NCI-H1092 treated with DMSO at 0.1 percent for 48 hours (cell line): ENCODE measurements around the gene ST3GAL5.
"Not testable (repeated sequence)": the region's sequence is repeated elsewhere in the genome, so short reads cannot be mapped to it uniquely, and the experiment has no call there.

Experiments used
- DNase-seq: peaks from one replicate; lab custom pipeline; 2025; lab: John Stamatoyannopoulos, UW

ST3GAL5 gene

GRCh38 chr2:85834466-85834865 lies 54.3 kb downstream of the ST3GAL5 start:
- DNase-seq = no peak

GRCh38 chr2:85831735-85832134 lies 57.1 kb downstream of the ST3GAL5 start:
- no peak for DNase-seq

GRCh38 chr2:85830645-85831044 lies 58.1 kb downstream of the ST3GAL5 start:
- DNase-seq = no peak

DNA sequence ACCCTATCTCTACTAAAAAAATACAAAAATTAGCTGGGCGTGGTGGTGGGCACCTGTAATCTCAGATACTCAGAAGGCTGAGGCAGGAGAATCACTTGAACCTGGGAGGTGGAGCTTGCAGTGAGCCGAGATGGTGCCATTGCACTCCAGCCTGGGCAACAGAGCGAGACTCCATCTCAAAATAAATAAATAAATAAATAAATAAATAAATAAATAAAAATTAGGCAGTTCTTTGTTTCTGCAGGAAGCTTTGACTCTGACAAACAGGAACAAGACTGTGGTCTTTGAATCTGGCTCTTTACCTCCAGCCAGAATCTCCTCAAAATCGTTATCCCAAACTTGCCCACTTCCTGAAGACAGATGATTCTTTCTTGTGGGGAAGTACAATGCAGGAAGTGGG lies 59.4 kb downstream of the ST3GAL5 start:
- not testable (repeated sequence) for DNase-seq

DNA sequence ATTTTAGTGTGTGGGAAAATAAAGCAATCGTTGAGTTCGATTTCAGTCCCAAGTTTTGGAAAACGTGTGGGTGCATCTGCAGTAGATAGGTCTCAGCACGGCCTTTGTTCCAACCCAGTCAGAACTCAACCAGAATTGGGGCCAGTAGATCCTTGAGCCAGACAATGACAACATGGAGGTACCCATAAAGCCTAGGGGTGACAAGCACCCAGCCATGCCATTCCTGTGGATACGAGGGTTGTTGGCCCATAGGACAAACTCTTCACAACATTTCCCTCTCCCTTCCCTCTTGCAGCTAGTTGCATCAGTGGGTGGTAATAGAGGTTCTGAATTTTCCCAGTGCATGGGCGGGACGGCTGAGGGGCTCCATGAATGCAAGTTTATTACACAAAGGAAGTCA lies 60.1 kb downstream of the ST3GAL5 start:
- DNase-seq = no peak

- no peak for DNase-seq
These were observed 60.8 kb downstream of the ST3GAL5 start for GRCh38 chr2:85827879-85828569.

GRCh38 chr2:85826990-85827878 lies 61.6 kb downstream of the ST3GAL5 start:
- DNase-seq = peak; percentile 53

DNA sequence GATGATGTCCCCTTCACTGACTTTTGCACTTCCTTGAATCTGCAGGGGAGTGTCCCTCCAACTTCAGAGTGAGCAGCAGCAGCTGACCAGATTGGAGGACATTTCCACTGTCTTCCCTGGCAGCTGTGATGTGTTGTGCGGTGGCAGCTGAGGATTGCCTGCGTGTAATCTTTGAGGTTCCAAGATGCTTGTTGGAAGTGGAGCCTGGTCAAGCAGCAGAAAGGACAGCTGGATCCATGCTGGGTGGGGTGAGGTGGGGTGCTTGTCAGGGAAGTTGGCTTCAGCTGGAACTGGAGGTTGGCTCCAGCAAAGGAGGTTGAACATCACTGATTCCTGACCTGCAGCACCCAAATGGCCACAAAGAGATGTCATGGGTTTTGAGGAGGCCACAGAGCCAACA lies 64.8 kb downstream of the ST3GAL5 start:
- no peak for DNase-seq

GRCh38 chr2:85822766-85823165 lies 66.0 kb downstream of the ST3GAL5 start:
- DNase-seq = no peak

DNA sequence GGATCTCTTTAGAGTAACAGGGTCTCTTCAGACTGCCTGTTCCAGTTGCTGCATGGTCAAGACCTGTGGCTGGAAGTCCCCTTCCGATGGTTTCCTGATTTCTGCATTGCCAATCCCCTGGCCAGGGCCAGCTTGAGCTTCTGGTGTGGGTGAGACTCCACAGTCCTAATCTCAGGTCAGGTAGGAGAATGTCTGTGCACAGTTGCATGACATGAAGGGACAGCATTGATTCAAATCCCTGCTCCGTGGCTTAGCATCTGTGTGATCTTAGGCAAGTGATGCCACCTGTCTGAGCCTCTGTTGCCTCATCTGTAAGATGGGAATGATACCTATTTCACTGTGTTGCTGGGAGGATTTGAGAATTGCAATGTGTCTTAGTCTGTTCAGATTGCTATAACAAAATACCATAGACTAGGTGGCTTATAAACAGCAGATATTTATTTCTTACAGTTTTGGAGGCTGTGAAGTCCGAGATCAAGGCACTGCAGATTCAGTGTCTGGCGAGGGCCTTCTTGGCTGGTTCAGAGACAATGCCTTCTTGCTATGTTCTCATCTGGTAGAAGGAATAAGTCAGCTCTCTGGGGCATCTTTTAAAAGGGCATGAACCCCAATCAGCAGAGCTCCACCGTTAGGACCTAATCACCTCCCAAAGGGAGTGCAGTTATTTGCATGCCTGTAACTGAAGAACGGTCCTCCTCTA lies 68.8 kb downstream of the ST3GAL5 start:
- no peak for DNase-seq

GRCh38 chr2:85814802-85815550 lies 73.8 kb downstream of the ST3GAL5 start:
- DNase-seq = no peak

DNA sequence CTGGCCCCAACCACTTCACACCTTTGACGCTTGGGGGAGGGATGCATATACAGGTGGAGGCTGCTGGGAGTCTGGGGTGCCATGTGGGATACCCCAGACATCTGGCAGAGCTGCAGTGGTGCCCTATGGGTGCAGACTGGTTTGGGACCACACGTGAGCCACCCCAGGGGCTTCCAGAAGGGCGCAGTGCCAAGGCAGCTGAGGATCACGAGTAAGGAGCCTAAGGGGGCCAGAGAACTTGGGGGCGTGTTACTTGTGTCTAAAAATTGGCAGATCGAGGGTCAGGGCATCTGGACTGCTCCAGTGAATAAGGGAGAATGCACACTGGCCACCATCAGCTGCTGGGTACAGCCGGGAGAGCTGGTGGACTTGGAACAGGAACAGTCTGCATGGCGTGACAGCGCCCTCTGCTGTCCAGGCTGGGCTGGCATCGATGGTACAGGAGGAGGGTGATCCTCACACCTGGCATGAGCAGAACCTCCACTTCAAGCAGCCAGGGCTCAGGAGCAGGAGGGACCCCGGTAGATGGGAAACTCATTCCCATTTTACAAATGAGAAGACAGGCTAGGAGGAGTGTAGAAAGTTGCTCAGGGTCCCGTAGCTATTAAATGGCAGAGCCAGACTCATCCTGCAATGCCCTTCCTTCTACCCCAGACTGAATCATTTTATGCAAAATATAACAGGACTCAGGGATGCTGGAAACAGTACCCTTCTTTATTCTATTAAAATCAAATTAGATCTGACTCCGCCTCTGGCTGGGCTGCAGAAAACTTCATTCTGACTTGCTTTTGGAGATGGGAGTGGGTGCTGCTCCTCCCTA lies 74.6 kb downstream of the ST3GAL5 start:
- peak; percentile 83 for DNase-seq

DNA sequence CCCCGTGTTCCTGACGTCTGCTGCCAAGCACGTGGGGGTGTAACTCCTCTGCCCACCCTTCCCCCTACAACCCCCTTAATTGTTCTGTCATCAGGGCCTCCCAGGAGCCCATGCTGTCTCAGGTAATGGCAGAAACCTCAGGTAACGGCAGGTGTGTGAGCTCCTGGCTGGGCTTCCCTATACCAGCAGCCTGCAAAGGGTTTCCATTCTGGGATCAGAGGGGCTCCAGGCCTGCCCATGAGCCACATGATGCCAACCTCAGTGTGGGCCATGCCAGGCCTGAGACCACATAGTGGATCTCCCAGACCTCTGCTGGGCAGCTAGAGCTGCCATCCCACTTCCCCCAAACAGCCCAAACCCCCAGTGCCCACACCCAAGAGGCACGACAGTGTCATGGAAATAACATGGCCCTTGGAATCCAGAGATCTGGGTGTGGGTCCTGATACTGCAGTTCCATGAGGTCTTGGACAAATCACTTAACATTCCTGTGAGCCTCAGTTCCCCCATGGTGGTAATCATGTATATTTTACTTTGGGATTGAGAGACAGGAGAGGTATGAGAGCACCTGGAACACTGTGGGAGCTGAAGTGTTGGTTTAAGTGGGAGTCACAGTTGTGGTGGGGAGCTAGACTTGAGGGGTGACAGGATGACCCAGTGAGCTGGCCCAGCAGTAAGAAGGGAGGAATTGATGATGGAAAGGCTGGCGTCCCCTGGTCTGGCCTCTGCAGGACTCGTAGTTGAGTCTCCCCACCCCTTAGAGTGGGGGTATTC lies 75.4 kb downstream of the ST3GAL5 start:
- no peak for DNase-seq

GRCh38 chr2:85812094-85812735 lies 76.6 kb downstream of the ST3GAL5 start:
- DNase-seq = no peak

- peak; percentile 46 for DNase-seq
These were observed 77.4 kb downstream of the ST3GAL5 start for GRCh38 chr2:85811180-85812093.

GRCh38 chr2:85810371-85811179 lies 78.2 kb downstream of the ST3GAL5 start:
- DNase-seq = no peak

DNA sequence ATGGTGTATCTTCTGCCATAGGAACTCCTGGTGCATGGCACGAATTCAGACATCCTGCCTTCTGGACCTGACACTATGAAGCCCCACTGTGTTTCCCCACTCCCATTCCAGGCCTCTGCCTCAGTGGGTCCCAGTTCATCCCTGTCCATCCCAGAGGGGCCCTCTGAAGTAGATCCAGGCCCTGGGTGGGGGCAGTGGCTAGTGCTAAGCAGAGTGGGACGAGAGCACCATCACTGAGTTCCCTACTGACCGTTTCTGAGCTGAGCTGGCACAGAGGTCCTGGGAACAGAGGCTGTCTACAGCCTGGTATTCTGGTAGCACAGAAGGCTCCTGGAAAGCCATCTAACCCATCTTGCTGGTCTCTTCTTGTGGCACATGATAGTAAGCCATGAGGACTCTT lies 81.0 kb downstream of the ST3GAL5 start:
- DNase-seq = no peak
